NT2/D1 (cell line): ENCODE results near the gene BGLAP.
"Not testable (repeated sequence)": the region's sequence is repeated elsewhere in the genome, so short reads cannot be mapped to it uniquely, and the experiment has no call there.

Source experiments
- SUZ12 ChIP-seq: IDR thresholded peaks from 2 replicates; pipeline ENCODE4 v1.6.1; 2011; ENCODE audit not compliant: insufficient read length, insufficient read depth; ENCODE audit errors: extremely low read depth
- ZNF274 ChIP-seq: IDR thresholded peaks from 2 replicates; pipeline ENCODE4 v1.6.1; 2011; ENCODE audit warnings: mild to moderate bottlenecking, low read depth, low read length

- TF ChIP-seq ZNF274, SUZ12: not testable (repeated sequence)
These were observed 25.5 kb upstream of the BGLAP start for GRCh38 chr1:156216361-156217086.
